ENCODE results near the gene RNASE9. TPM values are rescaled to one million over a fixed set of nuclear protein-coding genes. Genes with fewer than 3 reads are reported as not detected.

The RNASE9 gene
- total RNA-seq (2022; extraction: Qiagen RNA extraction; ENCODE audit: low read depth), result not detected in 5 replicates

GRCh38 chr14:20560961-20561360, at the start of gene RNASE9:
Gene RNASE9, minus strand, starts transcription at chr14:20561047.

GRCh38 chr14:20591235-20591634, 30.4 kb upstream of the RNASE9 start, which contains the start of gene RNASE12:
Gene RNASE12, minus strand, starts transcription at chr14:20591376. Its CDS starts 653 bp downstream, at chr14:20590723.

GRCh38 chr14:20587489-20588154, 26.8 kb upstream of the RNASE9 start, which contains the start of gene RNASE11:
Gene RNASE11, minus strand, starts transcription at chr14:20588001.

Other genes with a start within 250 kb of the RNASE9 start
- 37.5 to 48.0 TPM (median 40.6 TPM) in 5 replicates for gene CCNB1IP1, start 227.8 kb downstream of the RNASE9 start, total RNA-seq (2022; extraction: Qiagen RNA extraction; ENCODE audit: low read depth)
- gene PARP2, start 217.4 kb downstream of the RNASE9 start, total RNA-seq (2022; extraction: Qiagen RNA extraction; ENCODE audit: low read depth), result 17.2 to 23.2 TPM (median 19.6 TPM) in 5 replicates
- 8.3 to 10.6 TPM (median 9.2 TPM) in 5 replicates for gene TEP1, start 147.5 kb downstream of the RNASE9 start, total RNA-seq (2022; extraction: Qiagen RNA extraction; ENCODE audit: low read depth)
- not detected in 5 replicates for gene KLHL33, start 124.9 kb downstream of the RNASE9 start, total RNA-seq (2022; extraction: Qiagen RNA extraction; ENCODE audit: low read depth)
- gene OSGEP, start 106.2 kb downstream of the RNASE9 start, total RNA-seq (2022; extraction: Qiagen RNA extraction; ENCODE audit: low read depth), result 23.8 to 28.4 TPM (median 25.2 TPM) in 5 replicates
- 248 to 258 TPM (median 252 TPM) in 5 replicates for gene APEX1, start 105.8 kb downstream of the RNASE9 start, total RNA-seq (2022; extraction: Qiagen RNA extraction; ENCODE audit: low read depth)
- 28.5 to 38.8 TPM (median 31.7 TPM) in 5 replicates for gene PIP4P1, start 99.6 kb downstream of the RNASE9 start, total RNA-seq (2022; extraction: Qiagen RNA extraction; ENCODE audit: low read depth)
- 156 to 183 TPM (median 162 TPM) in 5 replicates for gene PNP, start 91.6 kb downstream of the RNASE9 start, total RNA-seq (2022; extraction: Qiagen RNA extraction; ENCODE audit: low read depth)
- gene RNASE10, start 55.5 kb downstream of the RNASE9 start, total RNA-seq (2022; extraction: Qiagen RNA extraction; ENCODE audit: low read depth), result 0.11 to 0.42 TPM (median 0.20 TPM) in 4 of 5 replicates, not detected in the other
- gene RNASE11, start 27.0 kb upstream of the RNASE9 start, total RNA-seq (2022; extraction: Qiagen RNA extraction; ENCODE audit: low read depth), result not detected in 5 replicates
- not detected in 5 replicates for gene RNASE12, start 30.3 kb upstream of the RNASE9 start, total RNA-seq (2022; extraction: Qiagen RNA extraction; ENCODE audit: low read depth)
- not detected in 5 replicates for gene OR6S1, start 80.6 kb upstream of the RNASE9 start, total RNA-seq (2022; extraction: Qiagen RNA extraction; ENCODE audit: low read depth)
- 5.6 to 10.0 TPM (median 7.3 TPM) in 5 replicates for gene RNASE4, start 123.5 kb upstream of the RNASE9 start, total RNA-seq (2022; extraction: Qiagen RNA extraction; ENCODE audit: low read depth)
- gene ANG, start 127.7 kb upstream of the RNASE9 start, total RNA-seq (2022; extraction: Qiagen RNA extraction; ENCODE audit: low read depth), result 8.0 to 12.4 TPM (median 10.5 TPM) in 5 replicates
- not detected in 5 replicates for gene EDDM3A, start 184.8 kb upstream of the RNASE9 start, total RNA-seq (2022; extraction: Qiagen RNA extraction; ENCODE audit: low read depth)
- not detected in 5 replicates for gene EDDM3B, start 207.4 kb upstream of the RNASE9 start, total RNA-seq (2022; extraction: Qiagen RNA extraction; ENCODE audit: low read depth)
- not detected in 5 replicates for gene RNASE6, start 220.2 kb upstream of the RNASE9 start, total RNA-seq (2022; extraction: Qiagen RNA extraction; ENCODE audit: low read depth)
- gene RNASE1, start 241.8 kb upstream of the RNASE9 start, total RNA-seq (2022; extraction: Qiagen RNA extraction; ENCODE audit: low read depth), result 0.17 to 0.50 TPM (median 0.27 TPM) in 4 of 5 replicates, not detected in the other